GM12864 (cell line): ENCODE data around the gene TAS1R1.

Experiments used
- DNase-seq: peaks from one replicate; pipeline ENCODE4 v3.0.0-alpha.2; 2011; ENCODE audit warnings: low read depth
- H3K4me3 ChIP-seq: 2 replicates; pipeline ENCODE4 v1.5.1; 2011; ENCODE audit warnings: mild to moderate bottlenecking, low read depth, low read length, control low read depth
- TF ChIP-seq, protein P1 (sequence below): IDR thresholded peaks from 2 replicates; pipeline ENCODE4 v1.5.1; 2011; ENCODE audit warnings: low read depth, mild to moderate bottlenecking, moderate library complexity, low read length, control low read depth, inconsistent platforms; ENCODE audit errors: missing control alignments

TAS1R1 gene

DNA sequence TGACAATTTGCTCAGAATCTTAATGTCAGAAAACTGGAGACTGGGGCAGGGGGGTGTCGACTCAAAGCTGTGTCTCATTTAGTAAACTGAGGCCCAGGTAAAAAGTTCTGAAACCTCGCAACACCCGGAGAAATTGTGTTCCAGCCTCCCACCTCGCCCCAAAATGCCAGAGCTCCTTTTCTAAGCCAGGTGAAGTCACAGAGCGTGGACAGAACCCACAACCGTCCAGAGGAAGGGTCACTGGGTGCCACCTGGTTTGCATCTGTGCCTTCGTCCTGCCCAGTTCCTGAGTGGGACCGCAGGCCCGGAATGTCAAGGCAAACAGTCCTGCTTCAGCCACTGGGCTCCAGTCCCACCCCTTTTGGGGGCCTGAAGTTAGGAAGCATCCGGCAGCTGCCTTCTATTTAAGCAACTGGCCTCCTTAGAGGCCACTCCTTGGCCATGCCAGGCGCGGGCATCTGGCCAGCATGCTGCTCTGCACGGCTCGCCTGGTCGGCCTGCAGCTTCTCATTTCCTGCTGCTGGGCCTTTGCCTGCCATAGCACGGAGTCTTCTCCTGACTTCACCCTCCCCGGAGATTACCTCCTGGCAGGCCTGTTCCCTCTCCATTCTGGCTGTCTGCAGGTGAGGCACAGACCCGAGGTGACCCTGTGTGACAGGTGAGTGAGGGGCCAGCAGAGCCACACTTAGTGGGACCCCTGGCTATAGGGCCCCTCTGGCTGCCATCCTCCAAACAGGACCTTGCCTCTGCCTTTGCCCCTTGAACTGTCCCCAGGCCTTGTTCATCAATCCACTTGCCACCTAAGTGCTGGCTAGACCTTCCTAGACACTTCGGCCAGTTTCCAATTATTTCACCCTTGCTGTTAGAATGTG is at the start of gene TAS1R1:
TAS1R1 (plus strand) TSS at position 401 of the 872 bp plus-strand sequence; CDS start at position 468, 67 bp downstream.
- TF ChIP-seq, protein P1, sequence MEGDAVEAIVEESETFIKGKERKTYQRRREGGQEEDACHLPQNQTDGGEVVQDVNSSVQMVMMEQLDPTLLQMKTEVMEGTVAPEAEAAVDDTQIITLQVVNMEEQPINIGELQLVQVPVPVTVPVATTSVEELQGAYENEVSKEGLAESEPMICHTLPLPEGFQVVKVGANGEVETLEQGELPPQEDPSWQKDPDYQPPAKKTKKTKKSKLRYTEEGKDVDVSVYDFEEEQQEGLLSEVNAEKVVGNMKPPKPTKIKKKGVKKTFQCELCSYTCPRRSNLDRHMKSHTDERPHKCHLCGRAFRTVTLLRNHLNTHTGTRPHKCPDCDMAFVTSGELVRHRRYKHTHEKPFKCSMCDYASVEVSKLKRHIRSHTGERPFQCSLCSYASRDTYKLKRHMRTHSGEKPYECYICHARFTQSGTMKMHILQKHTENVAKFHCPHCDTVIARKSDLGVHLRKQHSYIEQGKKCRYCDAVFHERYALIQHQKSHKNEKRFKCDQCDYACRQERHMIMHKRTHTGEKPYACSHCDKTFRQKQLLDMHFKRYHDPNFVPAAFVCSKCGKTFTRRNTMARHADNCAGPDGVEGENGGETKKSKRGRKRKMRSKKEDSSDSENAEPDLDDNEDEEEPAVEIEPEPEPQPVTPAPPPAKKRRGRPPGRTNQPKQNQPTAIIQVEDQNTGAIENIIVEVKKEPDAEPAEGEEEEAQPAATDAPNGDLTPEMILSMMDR: no peak
- H3K4me3 ChIP-seq: peak within 1 kb of the TSS; percentile 96
- no peak for DNase-seq

- TF ChIP-seq, protein P1: no peak
- no peak overlapping the region for H3K4me3 ChIP-seq
- no peak for DNase-seq
Measured at GRCh38 chr1:6505367-6506209, 49.5 kb upstream of the TAS1R1 start.

GRCh38 chr1:6506210-6507036 is 48.7 kb upstream of the TAS1R1 start:
- TF ChIP-seq, protein P1: no peak
- no peak overlapping the region for H3K4me3 ChIP-seq
- no peak for DNase-seq

GRCh38 chr1:6507037-6507428 is 48.1 kb upstream of the TAS1R1 start:
- TF ChIP-seq, protein P1: no peak
- no peak overlapping the region for H3K4me3 ChIP-seq
- no peak for DNase-seq

DNA sequence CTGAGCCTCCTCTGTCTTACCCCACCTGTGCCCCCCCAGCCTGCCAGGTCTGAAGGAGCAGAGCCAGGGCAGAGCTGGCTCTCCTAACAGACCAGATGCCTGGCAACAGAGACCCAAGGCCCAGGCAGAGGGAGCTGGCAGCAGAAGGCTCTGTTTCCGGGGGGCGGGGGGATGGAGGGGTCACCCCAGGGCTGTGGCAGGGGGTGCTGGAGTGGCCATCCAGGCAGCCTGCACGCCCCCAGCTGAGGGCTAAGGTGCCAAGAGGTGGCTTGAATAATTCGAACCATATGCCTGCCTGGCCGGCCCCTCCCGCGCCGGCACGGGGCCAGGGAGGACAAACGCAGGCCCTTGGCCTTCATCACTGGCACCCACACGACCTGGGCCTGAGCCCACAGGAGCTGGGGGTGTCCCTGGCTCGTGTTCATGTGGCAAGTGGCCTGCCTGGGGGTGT is 47.6 kb upstream of the TAS1R1 start:
- no peak for DNase-seq
- H3K4me3 ChIP-seq: no peak overlapping the region
- TF ChIP-seq, protein P1: no peak

- no peak for DNase-seq
Measured at GRCh38 chr1:6508154-6508815, 46.8 kb upstream of the TAS1R1 start.

More at GRCh38 chr1:6508154-6508815, 46.8 kb upstream of the TAS1R1 start:
- TF ChIP-seq, protein P1: no peak
- no peak overlapping the region for H3K4me3 ChIP-seq
